Stimulated activated CD4-positive, alpha-beta T cell treated with anti-CD3 and anti-CD28 coated beads, Interleukin-4, amount 100 ng/mL, for 1 hour (primary cell): ENCODE data around the gene SEC16B.

ENCODE experiments used
- DNase-seq: peaks from one replicate; pipeline ENCODE4 v3.0.0-alpha.2; 2020

SEC16B gene

DNA sequence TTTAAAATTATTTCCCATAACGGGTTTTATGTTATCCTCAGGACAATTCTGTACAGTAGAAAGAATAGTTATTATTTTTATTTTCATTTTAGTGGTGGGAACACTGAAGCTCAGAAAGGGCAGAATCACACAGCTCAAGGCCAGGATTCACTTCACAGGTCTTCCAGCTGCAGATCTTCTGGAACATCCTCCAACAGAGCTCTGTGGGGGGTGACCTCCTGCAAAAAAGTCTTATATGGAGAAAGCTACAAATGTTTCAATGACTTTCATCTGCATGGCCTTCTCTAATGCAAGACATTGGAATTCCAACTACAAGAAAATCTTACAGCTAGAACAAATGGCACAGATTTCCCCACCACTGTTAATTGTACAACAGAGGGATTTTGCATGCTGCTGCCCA is 64.2 kb downstream of the SEC16B start:
- no peak for DNase-seq

DNA sequence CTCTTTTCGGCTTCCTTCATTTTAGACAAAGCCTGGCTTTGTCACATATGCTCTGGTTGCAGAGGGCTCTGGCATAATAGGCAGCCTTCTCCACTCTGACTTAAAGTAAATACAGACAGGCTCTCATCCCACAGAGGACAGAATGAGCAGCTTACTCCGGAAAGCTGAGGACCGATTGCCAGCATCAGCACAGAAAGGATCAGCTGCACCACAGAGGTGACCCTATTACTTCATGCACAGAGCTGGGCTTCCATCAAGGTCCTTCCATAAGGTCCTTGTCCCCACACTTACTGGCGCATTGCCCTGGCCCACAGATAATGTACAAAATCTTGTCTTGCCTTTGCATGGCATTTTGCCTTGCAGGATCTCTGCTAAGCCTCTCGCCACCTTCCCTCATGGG is 67.6 kb downstream of the SEC16B start:
- no peak for DNase-seq

DNA sequence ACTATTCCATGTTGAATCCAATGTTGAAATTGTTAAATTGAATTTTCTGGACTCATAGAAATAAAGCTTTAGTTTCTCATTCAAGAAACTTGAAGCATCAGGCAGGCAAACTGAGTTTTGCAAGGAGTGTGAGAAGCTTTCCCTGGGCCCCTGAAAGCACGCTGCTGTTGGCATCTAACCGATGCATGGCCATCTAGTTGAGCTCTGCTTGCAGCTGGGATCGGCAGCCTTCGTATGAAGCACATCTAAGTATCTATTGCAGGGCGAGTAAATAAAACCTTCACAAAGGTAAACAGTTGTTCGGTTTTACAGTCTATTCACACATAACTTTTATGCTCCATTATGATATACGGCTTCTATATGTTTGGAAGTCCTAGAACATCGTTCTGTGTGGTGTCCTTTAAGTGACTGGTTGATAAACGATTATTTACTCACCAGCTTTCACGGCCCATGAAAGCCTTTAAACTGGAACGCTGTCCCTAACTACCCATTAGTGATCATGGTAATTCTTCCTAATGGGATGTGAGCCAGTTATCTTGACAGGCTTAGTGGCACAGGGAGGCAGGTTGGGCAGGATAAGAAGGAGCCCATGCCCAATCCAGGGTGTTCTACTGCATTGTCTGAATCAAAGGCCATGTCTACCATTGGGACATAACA is 71.7 kb downstream of the SEC16B start:
- no peak for DNase-seq

DNA sequence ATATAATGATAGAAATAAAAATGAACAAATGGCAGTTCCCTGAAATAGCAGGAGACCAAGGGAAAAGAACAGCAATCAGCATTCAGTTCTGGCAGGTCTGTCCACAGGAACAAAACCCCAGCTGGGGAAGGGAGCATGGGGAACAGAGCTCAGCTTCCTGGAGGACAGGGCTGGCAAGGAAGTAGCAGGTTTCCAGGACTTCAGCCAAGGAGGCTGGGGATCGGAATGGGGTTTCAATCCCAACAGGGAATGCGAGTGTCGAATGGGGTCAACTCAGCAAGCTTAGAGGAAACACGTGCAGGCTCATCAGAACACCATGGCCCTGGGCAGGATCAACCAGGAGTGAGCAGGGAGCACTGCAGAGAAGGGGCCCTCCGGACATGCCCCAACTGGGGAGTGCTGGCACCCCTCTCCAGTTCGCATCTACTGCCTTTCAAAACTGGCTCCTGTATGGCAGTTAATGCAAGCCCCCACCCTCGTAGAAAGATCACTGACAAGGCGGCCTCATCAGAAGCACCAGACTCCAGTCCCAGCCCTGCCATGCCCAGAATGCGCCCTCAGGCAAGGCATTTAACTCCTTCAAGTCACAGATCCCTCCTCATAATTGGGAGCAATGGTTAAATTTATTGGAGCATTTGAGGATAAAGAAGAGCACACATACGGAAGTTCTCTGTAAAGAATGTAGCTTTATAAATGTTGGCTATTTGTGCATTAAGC is 72.4 kb downstream of the SEC16B start:
- no peak for DNase-seq
